ENCODE data around the gene SFTPB.
"Not testable (repeated sequence)": the region's sequence is repeated elsewhere in the genome, so short reads cannot be mapped to it uniquely, and the experiment has no call there.

SFTPB gene

DNA sequence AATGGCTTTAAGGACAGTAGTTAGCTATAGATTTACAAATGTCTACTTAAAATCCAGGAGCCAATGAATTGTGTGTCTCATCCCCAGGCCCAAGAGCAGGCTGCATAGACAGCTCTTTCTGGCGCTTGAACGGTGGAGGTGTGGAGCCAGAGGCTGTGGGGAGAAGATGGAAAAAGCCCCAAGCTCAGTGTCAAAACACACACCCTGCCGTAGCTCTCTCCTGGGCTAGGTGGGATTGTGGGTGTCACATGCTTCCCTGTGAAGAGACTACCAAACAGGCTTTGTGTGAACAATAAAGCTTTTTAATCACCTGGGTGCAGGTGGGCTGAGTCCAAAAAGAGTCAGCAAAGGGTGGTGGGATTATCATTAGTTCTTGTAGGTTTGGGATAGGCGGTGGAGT, 10.6 kb downstream of the SFTPB start:
- DNase-seq (ENCODE audit: low read depth in 1 of 2, low spot score in 1 of 2) = not testable (repeated sequence)

DNA sequence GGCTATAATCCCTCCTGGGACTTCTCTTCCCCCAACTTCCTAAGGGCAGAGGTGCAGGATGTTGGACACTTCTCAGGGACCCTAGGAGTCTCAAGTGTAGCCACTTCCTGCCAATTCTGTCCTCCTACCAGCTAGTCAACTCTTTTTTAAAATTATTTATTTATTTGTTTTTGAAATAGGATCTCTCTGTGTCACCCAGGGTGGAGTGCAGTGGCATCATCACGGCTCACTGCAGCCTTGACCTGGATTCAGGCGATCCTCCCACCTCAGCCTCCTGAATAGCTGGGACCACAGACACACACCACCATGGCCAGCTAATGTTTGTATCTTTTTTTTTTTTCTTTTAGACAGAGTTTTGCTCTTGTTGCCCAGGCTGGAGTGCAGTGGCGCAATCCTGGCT, 11.5 kb downstream of the SFTPB start:
- DNase-seq (ENCODE audit: low read depth in 1 of 2, low spot score in 1 of 2) = no peak

DNA sequence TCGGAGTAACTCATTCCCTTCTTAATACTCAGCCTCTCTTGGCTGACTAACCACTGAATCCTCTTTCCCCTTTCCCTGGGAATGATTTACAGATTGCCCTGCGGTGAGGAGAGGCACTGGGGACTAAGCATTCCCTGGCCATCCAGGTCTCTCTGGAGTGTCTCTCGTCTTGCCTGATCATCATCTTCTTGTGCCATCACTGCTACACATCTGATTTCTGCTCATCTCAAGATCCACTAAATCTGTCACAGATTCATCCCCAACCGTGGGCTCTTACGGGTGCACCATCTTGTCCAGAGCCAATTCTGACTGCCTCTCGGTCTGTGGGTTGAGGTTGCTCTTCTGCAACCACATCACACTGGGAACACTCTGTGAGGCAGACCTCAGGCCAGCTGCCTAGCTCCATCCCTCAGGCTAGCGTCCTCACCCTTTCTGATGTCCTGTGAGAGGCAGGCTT, 12.0 kb downstream of the SFTPB start:
- no peak for DNase-seq (ENCODE audit: low read depth in 1 of 2, low spot score in 1 of 2)

DNA sequence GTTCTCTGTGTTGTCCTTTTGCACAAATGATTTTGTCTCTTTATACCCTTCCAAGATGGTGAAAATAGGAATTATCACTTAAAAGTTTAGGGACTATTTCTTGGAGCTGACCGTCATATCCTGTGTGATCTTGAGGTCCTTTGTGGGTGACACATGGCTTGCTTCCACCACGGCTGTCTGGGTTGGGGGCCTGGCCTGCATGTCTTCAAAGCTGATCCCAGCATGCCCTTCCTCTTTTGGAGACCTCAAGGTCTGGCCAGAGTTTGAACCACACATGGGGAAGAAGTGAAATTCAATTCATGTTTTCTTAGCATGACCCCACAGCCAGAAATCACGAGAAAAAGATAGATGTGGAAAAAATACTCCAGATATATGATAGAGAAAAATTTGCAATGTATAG, 14.0 kb downstream of the SFTPB start:
- DNase-seq (ENCODE audit: low read depth in 1 of 2, low spot score in 1 of 2) = no peak

DNA sequence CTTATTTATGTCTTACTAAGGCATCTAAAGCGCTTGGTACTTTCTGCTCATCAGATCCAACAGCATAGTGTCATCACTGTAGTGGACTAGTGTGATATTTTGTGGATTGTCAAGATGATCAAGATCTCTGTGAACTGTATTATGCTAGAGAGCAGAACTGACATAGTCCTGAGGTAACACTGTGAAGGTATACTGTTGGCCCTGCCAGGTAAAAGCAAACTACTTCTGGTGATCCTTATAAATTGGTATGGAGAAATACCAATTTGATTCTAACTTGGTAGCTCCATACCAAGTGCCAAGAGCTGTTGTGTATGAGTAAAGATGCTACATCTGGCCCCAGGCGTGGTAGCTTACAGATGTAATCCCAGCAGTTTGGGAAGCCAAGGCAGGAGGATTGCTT, 15.9 kb downstream of the SFTPB start:
- DNase-seq (ENCODE audit: low read depth in 1 of 2, low spot score in 1 of 2) = no peak

DNA sequence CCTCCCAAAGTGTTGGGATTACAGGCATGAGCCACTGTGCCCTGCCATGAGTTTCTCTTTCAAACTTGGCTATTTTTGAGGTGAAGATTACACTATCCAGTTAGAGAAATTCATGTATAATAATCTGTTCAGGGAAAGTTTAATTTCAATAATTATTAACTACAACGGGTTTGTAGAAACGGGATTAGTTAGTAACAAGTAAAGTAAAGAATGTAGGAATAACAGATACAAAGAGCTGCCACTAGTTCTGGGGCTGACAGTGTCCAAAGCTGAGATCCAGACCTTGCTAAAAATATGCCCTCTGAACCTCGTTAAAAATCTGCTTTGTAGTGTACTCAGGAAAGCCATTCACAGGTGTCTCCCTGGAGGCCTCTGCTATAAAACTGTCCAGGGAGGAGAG, 16.9 kb downstream of the SFTPB start:
- DNase-seq (ENCODE audit: low read depth in 1 of 2, low spot score in 1 of 2) = no peak

DNA sequence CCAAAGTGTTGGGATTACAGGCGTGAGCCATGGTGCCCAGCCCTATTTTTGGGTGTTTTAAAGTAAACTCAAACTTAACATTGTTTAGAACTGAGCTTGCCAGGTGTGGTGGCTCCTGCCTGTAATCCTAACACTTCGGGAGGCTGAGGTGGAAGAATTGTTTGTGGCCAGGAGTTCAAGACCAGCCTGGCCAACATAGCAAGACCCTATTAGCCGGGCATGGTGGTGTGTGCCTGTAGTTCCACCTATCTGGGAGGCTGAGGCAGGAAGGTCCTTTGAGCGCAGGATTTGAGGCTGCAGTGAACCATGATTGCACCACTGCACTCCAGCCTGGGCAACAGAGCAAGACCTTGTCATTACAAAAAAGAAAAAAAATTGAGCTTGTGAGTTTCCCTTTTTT, 17.5 kb downstream of the SFTPB start:
- no peak for DNase-seq (ENCODE audit: low read depth in 1 of 2, low spot score in 1 of 2)

DNA sequence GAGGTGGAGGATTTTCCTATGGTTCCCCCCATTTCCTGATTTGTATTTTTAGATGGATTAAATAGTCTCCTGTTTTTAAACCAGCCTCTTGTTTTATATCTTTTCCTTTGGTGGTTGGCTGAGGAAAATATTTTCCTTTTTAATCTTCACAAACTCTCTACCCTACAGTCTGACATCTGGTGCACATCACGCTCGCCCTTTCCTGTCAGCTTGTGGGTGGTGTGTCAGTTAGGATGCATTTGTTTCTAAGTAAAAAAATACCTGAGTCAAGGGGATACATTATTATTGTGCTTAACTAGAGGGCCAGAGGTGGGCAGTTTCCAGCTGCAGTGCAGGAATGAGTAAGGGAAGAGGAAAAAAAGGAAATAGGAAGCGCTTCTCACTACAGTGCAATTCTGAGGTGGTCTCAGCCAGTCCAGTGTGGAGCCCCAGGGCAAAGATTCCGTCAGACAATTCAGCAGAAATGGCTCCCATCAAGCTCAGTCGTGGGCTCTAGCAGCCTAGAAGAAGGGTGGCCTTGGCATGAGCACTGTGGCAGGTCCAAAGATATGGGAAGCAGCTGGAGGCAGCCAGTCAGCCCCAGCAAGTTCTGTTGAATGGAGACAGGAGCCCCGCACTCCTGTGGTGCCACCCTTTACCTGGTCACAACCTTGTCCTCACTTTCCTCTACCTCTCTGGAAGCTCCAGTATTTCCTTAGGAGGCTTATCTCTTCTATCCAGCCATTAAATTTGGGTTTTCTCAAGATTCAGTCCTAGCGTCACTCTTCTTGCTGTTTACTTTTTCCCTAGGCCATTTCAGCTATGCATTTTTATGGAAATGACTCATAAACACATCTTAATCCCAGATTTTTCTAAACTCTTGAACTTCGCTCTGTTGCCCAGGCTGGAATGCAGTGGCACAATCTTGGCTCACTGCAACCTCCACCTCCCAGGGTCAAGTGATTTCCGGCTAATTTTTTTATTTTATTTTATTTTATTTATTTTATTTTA, 18.5 kb downstream of the SFTPB start:
- no peak for DNase-seq (ENCODE audit: low read depth in 1 of 2, low spot score in 1 of 2)

DNA sequence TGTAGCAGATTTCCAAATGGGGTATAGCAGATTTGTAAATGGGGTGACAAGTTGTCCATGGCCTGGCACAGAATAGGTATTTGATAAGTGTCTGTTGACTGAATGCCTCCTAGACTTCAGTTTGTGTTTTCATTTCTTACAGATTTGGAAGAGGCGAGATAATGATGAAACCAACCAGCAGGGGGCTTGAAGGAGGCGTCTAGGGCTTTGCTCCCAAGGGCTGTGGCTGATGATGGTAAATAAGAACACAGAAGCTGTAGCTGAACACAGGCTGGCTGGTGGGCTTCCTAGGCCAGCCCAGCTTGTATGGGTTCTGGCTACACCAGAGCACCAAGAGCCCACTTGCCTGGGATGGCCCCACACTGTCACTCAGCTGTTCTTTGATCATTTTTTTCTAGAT, 19.4 kb downstream of the SFTPB start:
- DNase-seq (ENCODE audit: low read depth in 1 of 2, low spot score in 1 of 2) = no peak

DNA sequence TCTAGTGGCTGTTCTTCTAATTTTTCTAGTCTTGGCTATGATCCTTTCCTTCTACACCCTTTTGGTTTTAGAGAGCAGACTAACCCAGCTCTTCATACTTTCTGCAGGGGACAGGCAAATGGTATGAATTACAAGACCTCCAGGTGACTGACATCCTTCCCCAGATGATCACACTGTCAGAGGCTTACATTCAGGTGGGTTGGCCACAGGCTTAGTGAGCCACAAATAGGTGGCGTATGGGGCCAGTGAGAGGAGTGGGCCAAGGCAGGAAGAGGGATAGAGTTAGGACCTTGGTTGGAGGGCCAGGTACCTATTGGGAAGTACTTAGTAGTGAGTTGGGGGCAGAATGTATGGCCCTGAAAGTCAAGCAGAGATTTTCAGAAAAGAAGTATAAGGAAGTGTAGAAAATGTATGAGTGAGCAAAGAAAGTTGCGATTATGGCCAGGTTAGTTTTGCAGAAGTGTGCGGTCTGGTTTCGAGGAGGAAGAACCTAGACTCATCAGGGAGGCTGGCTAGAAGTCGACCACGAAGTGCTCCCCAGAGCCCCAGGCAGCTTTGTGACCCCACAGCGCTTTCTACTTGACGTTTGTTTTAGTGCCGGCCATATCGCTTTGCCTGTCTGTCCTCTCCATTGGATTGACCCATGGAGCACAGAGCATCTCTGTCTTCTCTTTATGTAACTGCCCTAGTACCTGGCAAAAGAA, 20.0 kb downstream of the SFTPB start:
- DNase-seq (ENCODE audit: low read depth in 1 of 2, low spot score in 1 of 2) = no peak

DNA sequence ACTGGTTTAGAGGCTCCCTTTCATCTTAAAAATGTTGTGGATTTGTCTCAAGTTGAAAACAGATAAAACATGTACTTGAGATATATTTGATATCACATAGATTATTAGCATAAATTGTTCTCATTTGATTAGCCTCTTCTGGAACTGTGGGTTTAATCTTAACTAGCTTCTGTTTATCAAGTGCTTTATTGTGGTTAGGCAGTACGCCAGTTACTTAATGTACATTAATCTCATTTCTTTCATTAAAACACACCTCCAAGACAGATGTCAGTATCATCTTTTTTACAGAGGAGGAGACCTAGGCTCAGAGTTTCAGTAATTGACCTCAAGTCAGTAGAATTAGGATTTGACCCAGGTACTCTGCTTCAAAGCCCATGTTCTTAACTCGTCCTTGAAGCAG, 21.8 kb downstream of the SFTPB start:
- no peak for DNase-seq (ENCODE audit: low read depth in 1 of 2, low spot score in 1 of 2)

DNA sequence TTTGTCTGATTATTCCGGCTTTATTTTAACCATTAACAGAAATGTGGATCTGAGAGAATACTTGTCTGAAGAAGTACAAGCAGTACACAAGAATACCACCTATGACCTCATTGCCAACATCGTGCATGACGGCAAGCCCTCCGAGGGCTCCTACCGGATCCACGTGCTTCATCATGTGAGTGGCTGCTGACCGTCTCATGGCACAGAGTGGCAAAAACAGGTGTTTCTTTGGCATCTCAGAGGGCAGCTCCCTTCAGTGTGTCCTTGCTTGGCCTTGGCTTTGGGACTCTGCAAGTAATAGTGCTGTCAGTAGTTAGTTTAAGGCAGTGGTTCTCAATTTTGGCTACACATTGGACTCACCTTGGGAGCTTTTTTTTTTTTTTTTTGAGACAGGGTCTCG, 23.1 kb downstream of the SFTPB start:
- no peak for DNase-seq (ENCODE audit: low read depth in 1 of 2, low spot score in 1 of 2)

DNA sequence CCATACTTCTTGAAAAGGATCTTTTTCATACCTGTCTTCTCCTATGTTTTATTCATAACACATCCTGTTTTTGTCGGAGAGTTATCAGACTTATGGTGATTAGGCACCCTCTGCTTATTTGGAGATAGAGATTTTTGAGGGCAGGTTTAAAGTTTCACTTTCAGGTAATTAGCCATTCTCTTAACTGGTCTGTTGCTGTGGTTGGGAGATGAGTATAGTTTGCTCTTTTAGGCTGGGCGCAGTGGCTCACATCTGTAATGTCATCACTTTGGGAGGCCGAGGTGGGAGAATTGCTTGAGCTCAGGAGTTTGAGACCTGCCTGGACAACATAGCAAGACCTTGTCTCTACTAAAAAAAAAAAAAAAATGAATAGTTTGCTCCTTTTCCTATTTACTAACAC, 25.3 kb downstream of the SFTPB start:
- no peak for DNase-seq (ENCODE audit: low read depth in 1 of 2, low spot score in 1 of 2)

DNA sequence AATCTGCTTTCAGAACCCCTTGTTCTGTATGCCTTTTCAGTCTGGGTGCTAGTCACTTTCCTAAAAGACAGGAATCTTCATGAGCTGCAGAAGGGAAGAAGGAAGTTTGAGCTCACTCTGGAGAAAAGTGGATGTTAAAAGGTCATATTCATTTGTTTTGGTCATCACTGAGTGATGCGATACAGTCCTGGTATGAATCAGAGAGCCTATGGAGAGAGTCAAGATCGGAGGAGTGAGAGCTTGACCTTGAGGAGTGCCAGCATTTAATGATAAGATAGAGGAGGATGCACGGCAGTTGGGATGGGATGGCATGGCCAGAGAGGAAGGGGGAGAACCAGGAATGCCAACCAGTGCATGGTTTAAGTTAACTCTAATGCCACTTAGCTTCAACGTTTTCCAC, 32.4 kb downstream of the SFTPB start:
- DNase-seq (ENCODE audit: low read depth in 1 of 2, low spot score in 1 of 2) = no peak

DNA sequence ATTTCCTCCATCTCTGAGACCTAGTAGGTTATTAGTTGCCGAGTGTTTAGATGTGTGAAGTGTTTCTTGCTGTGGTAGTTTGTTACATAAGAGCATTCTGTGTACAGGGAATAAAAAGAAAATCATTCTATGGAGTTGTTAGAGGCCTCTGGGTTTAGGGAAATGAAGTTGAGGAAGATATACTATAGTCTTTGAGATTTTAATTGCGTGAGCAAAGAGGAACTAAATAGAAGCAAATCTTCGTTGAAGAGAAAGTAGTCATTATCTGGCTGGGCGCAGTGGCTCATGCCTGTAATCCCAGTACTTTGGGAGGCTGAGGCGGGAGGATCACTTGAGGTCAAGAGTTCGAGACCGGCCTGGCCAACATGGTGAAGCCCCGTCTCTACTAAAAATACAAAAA, 33.0 kb downstream of the SFTPB start:
- DNase-seq (ENCODE audit: low read depth in 1 of 2, low spot score in 1 of 2) = no peak

DNA sequence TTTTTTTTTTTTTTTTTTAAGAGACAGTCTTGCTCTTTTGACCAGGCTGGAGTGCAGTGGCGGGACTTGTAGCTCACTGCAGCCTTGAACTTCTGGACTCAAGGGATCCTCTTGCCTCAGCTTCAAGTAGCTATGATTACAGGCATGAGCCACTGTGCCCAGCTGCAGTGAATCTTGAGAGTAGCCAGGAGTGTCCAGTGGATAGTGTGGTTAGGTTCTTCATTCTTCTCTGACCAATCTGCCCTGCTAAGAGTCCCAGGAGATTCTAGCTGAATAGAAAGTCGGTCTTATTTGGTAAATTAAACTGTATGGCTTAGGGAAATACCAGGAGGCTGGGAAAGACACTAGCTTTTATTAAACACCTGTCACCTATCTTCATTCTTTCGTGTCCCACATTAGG, 36.7 kb downstream of the SFTPB start:
- DNase-seq (ENCODE audit: low read depth in 1 of 2, low spot score in 1 of 2) = no peak

DNA sequence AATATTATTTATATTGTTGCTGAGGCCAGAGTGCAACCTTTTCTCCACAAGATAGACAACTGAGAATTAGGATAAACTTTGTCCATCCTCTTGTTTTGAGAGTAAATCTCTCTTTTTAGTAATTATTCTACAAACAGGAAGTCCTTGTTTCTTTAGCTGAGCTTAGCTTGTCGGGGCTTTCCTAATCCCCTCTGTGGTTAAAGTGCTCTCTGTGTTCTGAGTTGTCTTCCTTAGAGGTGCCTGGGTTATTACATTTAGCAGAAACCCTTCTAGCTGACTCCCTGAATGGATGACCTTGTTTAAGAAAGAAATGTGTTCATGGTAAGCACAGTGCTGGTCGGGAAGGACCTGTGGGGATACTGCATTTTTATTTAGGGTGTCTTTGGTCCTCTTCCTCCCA, 39.3 kb downstream of the SFTPB start:
- DNase-seq (ENCODE audit: low read depth in 1 of 2, low spot score in 1 of 2) = no peak

DNA sequence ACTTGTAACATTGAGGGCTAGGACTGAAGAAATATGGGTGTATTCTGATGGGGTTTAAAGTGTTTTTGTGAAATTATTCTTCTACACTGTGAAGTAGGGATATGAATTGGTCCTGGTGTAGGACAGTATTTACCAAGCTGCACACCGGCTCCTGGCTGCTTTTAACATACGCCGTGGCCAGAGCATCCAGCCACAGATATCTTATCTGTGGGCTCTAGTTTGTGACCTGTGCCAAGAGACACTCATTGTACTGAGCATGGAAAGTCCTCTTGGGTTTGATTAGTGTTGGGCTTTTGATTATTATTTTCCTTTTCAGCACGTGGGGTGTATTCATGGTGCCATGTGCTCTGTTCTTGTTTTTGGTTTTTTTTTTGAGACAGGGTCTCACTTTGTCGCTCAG, 44.0 kb downstream of the SFTPB start:
- DNase-seq (ENCODE audit: low read depth in 1 of 2, low spot score in 1 of 2) = no peak

DNA sequence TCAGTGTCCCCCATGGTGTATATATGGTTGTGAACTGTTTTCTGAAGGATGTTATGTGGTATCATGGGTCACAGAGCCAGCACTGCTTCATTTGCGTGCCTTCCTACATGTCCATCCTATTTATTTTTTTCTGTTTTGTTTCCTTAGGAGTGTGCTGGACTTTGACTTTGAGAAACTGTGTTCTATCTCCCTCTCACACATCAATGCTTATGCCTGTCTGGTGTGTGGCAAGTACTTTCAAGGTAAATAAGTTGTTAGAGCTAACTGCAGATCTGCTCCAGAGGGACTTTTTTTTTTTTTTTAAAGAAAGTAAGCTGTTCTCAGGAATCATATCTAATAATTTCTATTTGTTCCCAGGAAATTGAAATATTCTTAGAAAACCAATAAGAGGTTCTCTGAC, 46.7 kb downstream of the SFTPB start:
- DNase-seq (ENCODE audit: low read depth in 1 of 2, low spot score in 1 of 2) = no peak

DNA sequence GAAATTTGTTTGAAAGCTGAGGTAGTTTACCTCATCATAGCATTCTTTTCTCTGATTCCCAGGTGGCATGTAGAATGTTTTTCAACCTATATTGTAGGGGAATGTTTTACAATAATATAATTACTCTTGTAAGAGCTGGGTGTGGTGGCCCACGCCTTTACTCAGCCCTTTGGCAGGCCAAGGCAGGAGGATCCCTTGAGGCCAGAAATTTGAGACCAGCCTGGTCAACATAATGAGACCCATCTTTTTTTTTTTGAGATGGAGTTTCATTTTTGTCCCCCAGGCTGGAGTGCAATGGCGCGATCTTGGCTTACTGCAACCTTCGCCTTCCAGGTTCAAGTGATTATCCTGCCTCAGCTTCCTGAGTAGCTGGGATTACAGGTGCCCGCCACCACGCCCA, 48.4 kb downstream of the SFTPB start:
- DNase-seq (ENCODE audit: low read depth in 1 of 2, low spot score in 1 of 2) = no peak

DNA sequence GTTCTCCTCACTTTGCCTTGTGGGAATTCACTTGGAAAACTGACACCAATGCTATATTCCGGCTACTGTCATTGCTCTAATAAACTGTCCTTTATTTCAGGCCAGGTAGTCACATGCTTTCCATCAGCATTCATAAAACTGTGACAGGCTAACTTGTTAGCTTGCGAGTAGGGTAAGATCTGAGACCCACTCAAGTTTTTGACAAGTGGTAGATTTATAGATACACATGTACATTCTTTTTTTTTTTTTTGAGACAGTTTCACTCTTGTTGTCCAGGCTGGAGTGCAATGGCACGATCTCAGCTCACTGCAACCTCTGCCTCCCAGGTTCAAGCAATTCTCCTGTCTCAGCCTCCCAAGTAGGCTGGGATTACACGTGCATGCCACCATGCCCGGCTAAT, 50.3 kb downstream of the SFTPB start:
- not testable (repeated sequence) for DNase-seq (ENCODE audit: low read depth in 1 of 2, low spot score in 1 of 2)

DNA sequence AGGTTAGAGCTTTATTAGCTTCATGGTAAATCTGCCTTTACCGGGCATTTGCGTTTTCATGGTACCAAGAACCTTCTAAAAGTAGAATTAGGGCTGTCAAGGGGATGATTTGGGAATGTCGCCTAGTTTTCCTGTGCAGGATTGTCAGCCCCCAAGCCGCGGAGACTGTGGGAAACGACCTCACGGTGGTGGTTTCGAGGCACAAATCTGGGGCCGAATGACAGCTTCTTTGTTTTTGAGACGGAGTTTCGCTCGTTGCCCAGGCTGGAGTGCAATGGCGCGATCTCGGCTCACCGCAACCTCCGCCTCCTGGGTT, 52.6 kb downstream of the SFTPB start:
- no peak for DNase-seq (ENCODE audit: low read depth in 1 of 2, low spot score in 1 of 2)

DNA sequence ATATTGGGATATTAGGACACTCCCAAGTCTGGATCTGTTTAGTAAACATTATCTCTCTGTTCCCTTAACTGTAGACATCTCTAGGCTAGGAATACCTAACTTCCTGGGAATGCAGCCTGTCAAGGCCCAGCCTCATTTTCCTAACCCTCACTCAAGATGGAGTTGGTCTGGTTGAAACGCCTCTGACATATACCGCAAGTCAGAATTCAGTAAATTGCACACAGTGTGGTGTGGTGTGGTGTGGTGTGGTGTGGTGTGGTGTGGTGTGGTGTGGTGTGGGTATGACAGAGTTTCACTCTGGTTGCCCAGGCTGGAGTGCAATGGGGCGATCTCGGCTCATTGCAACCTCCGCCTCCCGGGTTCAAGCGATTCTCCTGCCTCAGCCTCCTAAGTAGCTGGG, 53.2 kb downstream of the SFTPB start:
- not testable (repeated sequence) for DNase-seq (ENCODE audit: low read depth in 1 of 2, low spot score in 1 of 2)
